Fibroblast of the aortic adventitia (primary cell): ENCODE data around the gene ULK4. TPM values are rescaled to one million over a fixed set of nuclear protein-coding genes. Genes with fewer than 3 reads are reported as not detected.

Experiments used
- DNase-seq: peaks from one replicate; pipeline ENCODE4 v3.0.0-alpha.2; 2010; ENCODE audit warnings: low read depth
- H3K4me3 ChIP-seq: 2 replicates; pipeline ENCODE4 v1.5.1; 2011; ENCODE audit warnings: low read depth, mild to moderate bottlenecking, control low read depth, low read length, moderate library complexity
- total RNA-seq: library from RNA; depleted of rRNA; stranded (reverse); fragments of >200 nt; gene quantifications from 2 replicates; pipeline ENCODE4 v1.2.3, GENCODE V29; 2012; ENCODE audit warnings: low replicate concordance
- TF ChIP-seq, protein P1 (sequence below): IDR thresholded peaks from 2 replicates; pipeline ENCODE4 v1.5.1; 2011; ENCODE audit warnings: mild to moderate bottlenecking, low read length, control low read depth, inconsistent platforms; ENCODE audit not compliant: insufficient read depth

Gene ULK4
- total RNA-seq, 1 donor = 16.1 TPM

DNA sequence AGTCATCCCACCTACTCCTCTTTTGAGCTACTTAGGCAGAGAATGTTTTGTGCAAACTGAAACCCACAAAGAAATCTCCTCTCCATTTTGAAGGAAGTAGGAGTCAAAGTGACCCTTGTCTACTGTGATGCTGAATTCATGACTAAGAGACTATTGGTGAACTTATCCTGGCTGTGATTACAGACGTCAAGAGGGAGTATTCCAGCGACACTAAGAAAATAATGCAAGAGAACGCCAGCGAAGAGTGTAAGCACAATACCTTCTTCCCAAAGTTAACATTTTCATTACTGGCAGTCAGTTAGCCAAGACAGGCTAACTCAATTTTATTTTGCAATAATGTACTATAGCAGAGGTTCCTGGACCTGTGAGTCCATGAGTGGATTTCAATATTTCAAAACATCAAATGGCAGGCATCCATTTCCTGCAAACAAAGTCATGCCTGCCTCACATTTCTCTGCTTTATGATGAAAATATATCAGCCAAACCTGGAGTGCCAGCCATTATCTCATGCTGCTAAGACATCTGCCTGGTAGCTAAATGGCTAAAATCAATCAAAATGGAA, 703.6 kb downstream of the ULK4 start:
- no peak overlapping the region for H3K4me3 ChIP-seq
- peak; percentile 18 for DNase-seq
- TF ChIP-seq, protein P1, sequence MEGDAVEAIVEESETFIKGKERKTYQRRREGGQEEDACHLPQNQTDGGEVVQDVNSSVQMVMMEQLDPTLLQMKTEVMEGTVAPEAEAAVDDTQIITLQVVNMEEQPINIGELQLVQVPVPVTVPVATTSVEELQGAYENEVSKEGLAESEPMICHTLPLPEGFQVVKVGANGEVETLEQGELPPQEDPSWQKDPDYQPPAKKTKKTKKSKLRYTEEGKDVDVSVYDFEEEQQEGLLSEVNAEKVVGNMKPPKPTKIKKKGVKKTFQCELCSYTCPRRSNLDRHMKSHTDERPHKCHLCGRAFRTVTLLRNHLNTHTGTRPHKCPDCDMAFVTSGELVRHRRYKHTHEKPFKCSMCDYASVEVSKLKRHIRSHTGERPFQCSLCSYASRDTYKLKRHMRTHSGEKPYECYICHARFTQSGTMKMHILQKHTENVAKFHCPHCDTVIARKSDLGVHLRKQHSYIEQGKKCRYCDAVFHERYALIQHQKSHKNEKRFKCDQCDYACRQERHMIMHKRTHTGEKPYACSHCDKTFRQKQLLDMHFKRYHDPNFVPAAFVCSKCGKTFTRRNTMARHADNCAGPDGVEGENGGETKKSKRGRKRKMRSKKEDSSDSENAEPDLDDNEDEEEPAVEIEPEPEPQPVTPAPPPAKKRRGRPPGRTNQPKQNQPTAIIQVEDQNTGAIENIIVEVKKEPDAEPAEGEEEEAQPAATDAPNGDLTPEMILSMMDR = no peak

DNA sequence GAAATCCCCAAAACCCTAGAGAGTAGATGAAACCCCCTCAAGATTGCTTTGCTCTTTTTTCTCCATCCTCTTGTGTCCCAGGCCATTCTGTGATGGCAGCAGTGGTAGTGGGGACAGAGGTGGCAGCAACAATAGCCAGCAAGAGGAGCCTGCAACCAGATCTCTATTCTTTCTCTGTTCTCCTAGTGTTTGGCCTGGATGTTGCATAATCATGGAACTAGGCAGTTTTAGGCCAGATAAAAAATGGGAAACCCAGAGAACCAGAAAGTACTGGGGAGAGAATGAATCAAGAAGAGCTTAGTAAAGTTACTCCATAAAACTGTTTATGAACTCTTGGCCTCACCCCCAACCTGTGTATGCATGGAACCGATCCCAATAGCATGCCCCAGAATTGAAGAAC, 710.3 kb downstream of the ULK4 start:
- TF ChIP-seq, protein P1 = no peak
- H3K4me3 ChIP-seq = no peak overlapping the region
- DNase-seq = no peak

DNA sequence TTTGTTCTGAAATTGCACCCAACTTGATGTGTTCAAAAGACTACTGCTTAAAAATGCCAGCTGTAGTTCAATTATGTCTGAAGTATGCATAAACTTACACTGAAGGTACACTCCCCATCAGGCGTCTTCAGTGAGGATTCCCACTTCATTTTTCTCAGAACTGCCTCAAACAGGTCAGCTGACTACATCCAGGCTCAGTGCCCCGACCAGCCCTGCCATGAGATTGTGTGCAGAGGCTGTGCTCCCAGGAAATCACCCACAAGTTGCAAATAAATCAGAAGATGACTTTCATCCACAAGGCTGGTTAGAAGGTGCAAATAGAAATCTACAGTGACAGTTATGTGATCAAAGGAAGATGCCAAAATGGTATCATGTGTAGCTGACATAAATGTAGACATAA, 711.1 kb downstream of the ULK4 start:
- TF ChIP-seq, protein P1 = no peak
- no peak for DNase-seq
- H3K4me3 ChIP-seq = no peak overlapping the region

DNA sequence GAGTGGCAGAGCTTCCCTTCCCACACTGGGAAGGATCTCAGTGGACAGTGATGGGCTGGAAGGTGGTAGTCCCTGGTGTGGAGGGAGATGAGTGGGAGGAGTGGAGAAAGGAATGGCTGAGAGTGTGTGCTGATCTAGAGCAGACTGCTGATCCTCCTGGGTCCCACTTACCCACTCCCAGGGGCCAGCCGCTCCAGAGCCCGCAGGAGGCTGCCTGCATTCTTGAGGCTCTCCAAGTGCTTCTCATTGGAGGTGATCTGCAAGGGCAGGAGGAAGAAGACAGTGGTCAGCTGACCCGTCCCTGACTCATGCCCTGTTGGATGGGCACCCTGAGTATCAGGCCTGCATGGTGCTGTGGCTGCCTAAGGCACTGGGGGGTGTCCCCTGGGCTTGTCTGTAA, 712.6 kb downstream of the ULK4 start:
- DNase-seq = no peak
- no peak overlapping the region for H3K4me3 ChIP-seq
- TF ChIP-seq, protein P1 = no peak

DNA sequence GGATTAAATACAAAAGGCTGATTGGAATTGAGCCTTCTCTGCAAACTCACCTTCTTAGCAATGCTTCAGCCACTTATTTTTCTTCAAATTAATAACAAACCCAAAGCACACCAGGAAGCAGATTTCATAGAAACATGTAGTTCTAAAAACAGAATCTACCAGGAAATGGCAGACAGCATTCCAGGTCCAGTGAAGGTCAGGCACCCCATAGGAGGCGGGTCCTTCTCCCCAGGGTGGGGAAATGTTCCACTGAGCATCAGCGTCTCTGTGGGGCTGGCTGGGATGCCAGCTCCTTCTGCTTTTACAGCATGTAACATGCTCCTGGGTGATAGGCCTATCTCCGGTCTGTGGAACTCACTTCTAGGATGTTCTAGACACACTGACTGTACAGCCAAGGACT, 713.4 kb downstream of the ULK4 start:
- TF ChIP-seq, protein P1 = no peak
- H3K4me3 ChIP-seq = no peak overlapping the region

DNA sequence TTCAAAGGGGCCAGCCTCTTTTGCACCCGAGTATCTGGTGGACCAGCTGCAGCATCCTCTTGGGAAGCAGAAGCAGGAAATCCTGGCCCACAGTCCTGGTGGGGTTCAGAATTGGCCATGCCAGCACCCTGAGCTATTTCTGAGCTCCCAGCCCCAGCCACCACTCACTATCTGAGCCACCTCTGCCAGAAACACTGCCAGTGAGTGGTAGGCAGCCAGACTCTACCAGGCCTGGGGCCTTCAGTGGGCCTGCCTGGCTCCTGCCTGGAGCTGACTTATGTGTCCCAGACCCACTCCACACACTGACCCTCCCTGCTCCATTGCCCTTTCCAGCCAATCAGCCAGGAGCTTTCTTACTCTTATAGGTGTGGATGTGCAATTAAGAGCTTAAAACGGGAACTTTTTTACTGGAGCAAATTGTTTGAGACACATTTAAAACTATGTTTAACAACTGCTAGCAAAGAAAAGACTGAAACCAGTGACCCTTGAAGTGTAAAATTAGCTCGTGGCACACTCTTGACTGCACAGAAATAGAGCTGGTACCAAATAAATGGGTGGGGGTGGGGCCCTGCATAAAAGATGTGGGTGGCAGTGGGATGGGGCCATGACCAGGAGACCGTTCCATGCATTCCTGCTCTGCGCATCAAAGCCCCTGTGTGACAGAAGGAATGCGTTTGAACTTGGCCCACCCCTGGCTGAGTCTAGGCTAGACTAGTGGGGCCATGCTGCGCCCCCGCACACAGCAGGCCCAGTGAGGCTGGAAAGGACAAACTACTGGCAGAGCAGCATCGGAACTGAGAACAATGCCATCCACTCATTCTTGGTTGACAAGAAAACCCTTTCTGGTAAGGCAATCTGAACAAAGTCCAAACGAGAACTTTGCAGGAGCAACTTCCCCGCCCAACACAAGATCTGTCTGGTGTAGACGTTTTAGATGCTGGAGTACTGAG, 714.6 kb downstream of the ULK4 start:
- TF ChIP-seq, protein P1 = no peak
- no peak overlapping the region for H3K4me3 ChIP-seq
- DNase-seq = no peak

More for the DNA sequence above, 713.4 kb downstream of the ULK4 start:
- DNase-seq = no peak
